Ovary (tissue), 3 donors: ENCODE data around the gene IRF5.

Source experiments
- POLR2A ChIP-seq: fragments of 450-650 bp; IDR thresholded peaks from one replicate; pipeline ENCODE4 v1.6.1; 2017; ENCODE audit warnings: antibody characterized with exemption, mild to moderate bottlenecking, moderate library complexity
- TF ChIP-seq, protein P1 (sequence below), 3 donors: fragments of 450-650 bp in 2 of 3; fragments of 200-600 bp in 1 of 3; IDR thresholded peaks; one replicate each; pipeline versions ENCODE4 v1.5.1 to v1.8.0; 2016 to 2022; ENCODE audit warnings: antibody characterized with exemption in 3 of 3, mild to moderate bottlenecking in 1 of 3
- donor health status: DM: no; HTN: no; CAD: no.

- TF ChIP-seq, protein P1, sequence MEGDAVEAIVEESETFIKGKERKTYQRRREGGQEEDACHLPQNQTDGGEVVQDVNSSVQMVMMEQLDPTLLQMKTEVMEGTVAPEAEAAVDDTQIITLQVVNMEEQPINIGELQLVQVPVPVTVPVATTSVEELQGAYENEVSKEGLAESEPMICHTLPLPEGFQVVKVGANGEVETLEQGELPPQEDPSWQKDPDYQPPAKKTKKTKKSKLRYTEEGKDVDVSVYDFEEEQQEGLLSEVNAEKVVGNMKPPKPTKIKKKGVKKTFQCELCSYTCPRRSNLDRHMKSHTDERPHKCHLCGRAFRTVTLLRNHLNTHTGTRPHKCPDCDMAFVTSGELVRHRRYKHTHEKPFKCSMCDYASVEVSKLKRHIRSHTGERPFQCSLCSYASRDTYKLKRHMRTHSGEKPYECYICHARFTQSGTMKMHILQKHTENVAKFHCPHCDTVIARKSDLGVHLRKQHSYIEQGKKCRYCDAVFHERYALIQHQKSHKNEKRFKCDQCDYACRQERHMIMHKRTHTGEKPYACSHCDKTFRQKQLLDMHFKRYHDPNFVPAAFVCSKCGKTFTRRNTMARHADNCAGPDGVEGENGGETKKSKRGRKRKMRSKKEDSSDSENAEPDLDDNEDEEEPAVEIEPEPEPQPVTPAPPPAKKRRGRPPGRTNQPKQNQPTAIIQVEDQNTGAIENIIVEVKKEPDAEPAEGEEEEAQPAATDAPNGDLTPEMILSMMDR (IDR thresholded peaks at IDR 0.05) = no peak
- no peak for TF ChIP-seq POLR2A
Observed at GRCh38 chr7:128961030-128961659, 23.4 kb downstream of the IRF5 start.
